HG02571 (cell line): ENCODE data around the gene MGMT.

Experiments
- ATAC-seq: cut with Tn5 transposase; IDR thresholded peaks from one replicate; pipeline ENCODE4 v1.9.1; 2021; ENCODE audit warnings: mild to moderate bottlenecking, moderate library complexity; ENCODE audit not compliant: unreplicated experiment

The MGMT gene

DNA sequence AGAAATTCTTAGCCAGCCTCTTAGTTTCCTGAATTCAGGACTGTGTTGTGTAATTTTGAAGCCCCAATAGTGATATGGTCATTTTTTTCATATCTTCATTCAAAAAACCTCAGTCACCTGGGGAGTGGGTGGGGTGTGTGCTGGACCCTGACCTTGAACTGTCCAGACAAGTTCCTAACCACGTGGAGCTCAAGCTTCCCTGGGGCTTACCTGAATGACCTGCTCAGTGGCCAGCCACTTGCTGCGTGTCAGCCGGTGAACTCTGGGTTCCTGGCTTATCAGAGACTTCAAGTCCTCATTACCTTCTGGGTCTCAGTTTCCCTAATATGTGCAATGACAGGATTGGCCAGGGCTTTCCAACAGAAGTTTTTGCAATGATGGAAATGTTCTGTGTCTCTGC is 27.1 kb downstream of the MGMT start:
- no peak for ATAC-seq

DNA sequence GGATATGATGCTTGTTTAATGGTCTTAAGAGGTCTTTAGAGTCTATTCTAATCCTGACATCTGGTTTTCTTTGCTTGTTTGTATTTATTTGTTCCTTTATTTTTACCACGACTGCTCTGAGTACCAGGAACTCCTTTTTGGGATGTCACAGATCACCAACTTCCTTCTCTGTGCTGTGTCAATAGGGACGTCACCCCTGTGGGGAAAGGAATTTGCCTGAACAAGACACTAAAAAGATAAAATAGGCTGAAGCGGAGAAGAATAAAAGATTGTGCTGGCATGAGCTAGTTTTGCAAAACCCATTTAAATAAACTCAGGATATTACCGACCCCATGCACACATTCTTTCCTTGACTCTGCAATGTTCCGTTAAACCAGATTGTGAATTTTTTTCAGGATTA is 27.7 kb downstream of the MGMT start:
- no peak for ATAC-seq

DNA sequence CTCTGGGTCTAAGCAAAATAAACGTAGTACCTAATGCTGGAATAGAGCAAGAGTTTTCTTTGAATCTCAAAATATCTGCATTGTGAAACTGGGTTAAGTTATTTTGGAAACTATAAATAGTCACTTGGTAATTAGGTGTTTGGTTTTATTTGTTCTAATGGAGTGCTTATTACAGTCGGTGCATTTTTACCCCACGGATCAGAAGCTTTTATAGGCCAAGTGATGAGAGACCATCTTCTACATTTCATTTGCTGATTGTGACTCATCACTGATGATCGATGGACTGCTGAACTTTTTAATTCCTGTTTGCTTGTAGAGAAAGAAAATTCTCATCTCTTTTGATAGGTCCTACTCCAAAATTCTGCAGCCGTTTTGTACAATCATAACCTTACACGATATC is 28.2 kb downstream of the MGMT start:
- no peak for ATAC-seq

DNA sequence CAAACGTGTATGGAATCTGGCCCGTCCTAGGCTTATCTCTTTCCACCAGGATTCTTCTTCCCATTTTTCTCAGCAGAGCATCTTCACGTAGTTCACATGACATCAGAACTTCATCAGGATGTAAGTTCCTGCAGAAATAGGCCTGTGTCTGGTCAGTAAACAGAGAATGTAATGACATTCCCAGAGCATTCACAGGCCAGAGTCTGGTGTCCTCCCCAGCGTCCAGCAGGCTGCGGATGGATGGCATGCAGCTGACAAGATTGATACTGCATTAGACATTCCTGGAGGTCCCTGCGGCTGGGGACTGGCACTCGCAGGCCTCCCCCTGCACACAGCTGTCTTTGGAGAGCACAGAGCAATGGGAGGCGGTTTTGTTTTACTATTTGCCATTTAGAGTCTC is 28.7 kb downstream of the MGMT start:
- no peak for ATAC-seq

DNA sequence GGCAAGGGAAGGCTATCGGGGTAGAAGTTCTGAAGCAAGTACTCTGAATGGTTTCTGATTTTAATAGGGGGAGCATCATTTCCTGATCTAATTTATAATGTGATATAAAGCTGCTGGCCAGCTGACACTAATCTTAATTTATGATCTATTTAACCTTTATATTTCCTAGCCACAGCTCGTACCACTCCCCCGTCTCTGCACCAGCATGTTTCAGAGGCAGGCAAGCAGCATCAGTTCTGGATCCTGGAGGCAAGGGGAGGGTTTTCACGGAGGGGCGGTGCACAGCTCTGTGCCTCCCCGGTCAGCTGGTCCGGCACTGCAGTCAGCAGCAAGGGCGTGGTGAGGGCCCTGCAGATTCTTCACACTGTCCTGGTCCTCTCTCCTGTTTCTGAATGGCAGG is 30.0 kb downstream of the MGMT start:
- ATAC-seq: no peak

DNA sequence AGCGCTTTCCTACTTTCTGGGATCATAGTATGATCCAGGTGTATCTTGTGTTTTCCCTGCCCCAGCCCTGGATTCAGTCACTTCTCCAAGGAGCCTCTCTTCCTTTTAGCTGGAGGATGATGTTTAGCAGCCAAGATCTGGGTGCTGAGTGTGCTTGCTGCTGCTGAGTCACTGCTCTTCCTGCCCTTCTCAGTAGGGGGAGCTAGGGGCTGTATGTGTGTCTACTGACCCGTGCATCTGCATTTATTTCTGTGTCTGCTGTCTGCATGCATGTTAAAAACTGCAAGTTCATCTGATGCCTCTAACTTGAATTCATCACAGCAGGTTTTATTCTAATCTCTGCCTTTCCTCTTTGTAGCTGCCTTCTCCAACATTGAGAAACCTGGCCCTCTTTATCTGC is 31.6 kb downstream of the MGMT start:
- no peak for ATAC-seq

DNA sequence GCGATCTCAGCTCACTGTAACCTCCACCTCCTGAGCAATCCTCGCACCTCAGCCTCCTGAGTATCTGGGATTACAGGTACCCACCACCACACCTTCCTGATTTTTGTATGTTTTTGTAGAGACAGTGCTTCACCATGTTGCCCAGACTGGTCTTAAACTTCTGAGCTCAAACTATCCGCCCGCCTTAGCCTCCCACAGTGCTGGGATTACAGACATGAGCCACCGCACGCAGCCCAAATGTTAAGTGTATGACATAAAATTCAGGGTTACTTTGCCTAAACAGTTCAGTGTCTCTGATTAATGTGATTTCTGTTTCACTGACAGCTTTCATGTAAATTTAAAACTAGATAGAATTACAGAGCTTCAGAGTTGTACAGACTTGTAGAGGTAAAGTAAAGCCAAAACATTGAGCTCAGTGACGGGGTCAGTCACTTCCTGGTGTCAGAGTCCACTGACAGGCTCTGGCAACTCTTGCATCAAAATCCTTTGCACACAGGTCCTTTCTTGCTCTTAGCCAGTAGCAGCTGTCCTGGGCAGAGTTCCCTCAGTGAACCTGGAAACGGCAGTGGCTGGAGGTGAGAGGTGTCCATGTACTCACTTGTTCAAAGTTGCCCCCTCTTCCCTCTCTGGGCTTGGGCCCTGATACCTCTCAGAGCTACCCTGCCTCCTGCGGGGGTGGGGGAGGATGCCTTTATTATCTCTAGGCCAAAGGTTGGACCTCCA is 33.7 kb downstream of the MGMT start:
- no peak for ATAC-seq

DNA sequence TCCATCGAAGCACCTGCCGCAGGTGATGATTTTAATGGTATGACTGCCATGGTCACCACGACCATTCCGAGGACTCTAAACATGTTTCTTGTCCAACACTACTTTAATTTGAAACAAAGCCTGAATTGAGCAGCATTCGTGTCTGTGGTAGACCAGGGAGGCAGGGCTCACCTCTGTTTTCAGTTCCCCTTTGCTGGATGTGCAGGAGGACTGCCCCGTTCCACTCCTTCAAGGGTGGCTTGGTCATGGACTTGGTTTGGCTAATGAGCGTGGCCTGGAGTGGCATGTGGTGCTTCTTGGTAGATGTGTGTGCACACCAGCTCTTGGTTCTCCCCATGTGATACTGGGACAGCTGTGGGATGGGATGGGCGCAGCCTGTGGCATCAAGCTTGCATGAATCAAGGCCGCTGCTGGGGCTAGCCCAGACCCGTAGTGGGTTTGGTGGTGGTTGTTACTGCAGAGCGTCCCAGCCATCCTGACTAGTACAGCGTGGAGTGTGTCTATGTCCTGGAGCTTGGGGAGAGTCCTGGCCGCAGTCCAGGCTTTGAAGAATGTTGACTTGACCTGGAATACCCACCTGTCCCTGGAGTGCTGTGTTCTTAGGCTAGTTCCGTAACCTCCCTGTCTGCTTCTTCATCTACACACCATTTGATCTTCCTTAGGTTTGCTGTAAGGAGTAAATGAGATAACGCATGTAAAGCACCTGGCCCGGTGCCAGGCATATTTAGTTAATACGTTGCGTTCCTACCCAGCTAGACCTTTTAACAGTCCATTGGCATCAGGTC is 34.8 kb downstream of the MGMT start:
- peak; percentile 95 for ATAC-seq

DNA sequence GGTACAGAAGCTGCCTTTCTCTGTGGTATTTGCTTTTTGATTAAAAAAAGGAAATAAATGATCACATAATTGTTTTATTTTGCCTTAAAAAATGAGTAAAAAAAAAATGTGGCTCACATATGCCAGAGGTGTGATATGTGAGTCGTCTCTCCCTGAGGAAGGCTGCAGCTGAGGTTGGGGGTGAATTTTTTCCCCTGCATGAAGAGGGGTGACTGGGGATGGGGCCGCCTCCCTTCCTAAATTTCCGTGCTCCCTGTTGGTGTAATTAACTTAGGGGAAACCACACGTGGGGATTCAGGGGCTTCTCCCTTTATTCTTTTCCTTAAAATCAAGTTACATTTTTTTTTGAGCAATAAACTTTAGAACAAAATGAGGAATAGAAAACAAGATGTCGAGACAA is 35.4 kb downstream of the MGMT start:
- no peak for ATAC-seq

DNA sequence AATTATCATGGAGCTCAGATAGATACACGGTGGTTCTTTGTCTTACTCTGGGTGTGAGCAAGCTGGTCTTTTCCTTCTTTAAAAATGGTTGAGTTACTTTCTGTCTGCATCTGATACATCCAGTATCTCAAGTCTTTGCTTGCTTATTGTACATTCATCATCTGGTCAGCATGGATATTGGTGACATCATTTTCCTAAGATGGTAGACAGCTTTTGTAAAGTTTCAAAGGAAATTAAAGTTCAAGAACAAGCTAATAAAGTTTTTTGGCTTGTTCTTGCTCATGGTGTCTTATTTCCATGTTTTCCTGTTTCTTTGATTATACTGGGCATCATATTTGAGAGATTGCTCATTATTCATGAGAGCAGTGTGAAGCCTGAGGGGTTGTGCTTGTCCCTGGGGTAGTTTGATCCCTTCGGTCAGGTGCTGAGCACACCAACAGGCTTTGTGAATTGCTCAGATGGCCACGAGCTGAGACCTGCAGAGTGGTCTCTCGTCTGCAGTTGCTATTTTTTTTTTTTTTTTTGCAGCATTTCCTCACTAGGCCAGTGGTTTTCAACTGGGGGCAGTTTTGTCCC is 38.5 kb downstream of the MGMT start:
- no peak for ATAC-seq

DNA sequence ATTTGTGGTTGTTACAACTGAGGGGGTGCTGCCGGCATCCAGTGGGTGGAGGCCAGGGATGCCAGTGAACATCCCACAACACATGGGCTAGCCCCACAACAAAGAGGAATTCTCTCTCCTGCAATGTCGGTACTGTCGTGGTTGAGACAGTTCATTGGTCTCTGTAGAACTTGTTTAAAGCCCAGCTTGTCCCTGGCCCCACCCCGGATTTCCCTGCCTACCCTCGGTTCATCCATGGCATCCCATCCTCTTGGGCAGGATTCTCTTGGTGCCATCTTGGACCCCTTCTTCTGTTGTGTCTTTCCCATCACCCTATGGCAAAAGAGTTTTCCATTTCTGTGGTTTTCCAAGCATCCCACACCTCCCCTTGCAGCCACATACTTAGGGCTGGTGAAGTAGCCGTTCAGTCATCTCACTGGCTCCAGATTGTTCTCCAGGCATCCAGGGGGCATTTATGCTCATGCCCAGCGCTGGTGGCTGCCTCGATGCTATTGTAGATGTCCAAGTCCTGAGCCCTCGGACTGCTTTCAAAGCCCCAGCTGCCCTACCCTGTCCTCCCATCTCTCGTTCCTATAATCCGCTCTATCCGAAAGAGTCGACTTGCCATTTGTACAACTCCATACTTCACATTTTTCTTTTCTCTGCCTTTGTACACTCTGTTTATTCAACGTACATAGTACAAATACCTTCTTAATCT is 39.2 kb downstream of the MGMT start:
- no peak for ATAC-seq

DNA sequence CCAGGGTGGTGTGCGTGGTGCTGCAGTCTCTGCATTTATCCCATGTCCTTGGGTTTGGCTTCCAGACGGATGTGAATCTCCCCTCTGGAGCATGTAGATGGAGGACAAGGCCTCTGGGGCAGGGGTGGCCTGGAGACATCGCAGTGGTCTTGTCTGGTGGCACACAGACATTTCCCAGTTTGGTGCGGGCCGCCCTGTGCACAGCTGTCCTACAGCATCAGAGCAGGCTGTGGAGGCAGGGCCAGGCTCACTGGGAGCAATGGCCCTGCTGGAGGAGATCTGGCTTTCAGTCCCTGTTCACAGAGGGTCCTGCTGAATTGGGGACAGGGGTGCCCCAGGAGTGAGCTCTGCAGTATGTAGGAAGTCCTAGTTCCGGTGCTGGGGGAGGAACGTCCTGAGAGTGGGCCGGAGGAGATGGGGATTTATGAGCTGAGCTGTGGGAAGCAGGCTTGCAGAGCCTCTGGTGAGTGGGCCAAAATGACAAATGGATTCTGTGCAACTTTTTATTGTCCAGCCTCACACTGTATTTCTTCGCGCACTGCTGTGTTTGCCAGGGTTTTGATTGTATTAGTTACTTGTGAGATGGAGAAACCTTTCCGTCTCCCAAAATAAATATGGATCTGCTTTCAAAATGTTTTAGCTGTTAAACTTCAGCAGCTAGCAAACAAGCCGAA is 40.3 kb downstream of the MGMT start:
- ATAC-seq: no peak

DNA sequence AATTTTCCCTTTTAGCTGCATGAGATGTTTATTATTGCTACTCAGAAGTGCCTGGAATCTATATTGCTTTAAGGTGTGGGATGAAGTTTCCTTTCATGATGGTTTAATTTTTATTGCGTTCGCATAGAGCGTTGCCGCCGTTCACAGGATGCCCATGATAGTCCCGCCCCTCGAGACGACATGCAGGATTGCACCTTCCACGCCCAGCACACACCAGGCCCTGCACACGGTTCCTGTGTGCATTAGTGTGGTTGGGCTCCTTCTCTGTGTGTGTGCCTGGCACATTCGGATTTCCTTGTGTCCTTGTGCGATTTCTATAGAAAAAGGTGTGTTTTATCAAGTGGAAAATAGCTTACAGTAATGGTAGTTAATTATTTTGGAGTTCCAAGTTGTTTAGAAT is 42.1 kb downstream of the MGMT start:
- no peak for ATAC-seq

DNA sequence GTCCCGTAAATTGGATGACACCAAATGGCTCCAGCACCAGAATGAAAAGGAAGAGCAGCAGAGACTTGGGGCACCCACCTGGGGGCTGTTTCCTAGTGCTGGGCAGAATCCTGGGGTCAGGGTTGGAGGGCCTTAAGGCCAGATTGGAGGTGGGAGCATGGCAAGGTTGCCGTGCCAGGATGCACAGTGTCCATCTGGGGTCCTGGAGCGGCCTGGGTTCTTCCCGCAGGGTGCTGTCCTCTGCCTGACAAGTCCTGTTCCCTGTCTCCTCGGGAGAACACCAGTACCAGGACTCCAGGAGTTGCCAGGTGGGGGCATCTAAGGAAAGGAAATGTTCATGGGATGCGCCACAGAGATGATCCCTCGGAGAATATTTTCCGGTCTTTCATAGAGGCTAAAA is 42.8 kb downstream of the MGMT start:
- ATAC-seq: no peak

DNA sequence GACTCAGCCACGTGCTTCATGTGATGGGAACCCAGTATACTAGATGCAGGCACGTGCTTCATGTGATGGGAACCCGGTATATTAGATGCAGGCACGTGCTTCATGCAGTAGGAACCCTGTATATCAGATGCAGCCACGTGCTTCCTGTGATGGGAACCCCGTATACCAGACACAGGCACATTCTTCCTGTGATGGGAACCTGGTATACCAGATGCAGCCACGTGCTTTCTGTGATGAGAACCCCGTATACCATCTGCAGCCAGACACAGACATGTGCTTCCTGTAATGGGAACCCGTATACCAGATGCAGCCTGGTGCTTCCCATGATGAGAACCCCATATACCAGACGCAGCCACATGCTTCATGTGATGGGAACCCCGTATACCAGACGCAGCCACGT is 44.0 kb downstream of the MGMT start:
- ATAC-seq: no peak

DNA sequence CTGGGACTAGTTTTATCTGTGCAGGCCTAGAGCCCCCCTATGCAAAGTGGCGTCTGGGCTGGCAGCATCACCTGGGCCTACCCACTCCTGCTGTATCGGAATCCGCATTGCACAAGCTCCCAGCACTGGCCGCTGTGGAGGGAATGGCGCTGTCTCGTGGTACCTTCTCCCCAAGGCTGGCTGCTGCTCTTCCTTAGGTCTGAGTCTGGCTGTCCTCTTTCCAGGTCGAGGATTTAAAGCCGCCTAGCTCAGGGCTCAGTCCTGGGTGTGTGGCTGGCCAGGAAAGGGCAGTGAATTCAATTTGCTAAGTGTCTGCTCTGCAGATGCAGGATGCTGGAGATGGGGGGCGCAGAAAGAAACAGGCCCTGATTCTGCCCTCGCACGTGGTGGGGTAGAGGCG is 44.7 kb downstream of the MGMT start:
- ATAC-seq: no peak

DNA sequence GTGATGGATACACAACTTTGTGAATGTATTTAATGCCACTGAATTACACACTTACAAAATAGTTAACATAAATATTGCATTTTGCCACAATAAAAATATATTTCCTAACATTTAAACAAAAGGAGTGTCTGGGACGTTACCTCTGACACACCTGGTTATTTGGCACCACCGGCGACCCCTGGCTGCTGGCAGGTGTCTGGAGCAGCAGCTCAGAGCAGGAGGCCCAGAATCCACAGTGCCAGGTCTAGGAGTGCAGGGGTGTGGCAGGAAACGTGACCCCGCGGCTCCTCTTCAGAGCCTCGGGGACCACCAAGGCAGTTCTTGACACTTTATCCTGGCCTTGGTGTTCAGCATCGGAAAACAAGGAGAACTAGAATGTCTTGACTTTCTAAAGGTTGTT is 46.3 kb downstream of the MGMT start:
- no peak for ATAC-seq

DNA sequence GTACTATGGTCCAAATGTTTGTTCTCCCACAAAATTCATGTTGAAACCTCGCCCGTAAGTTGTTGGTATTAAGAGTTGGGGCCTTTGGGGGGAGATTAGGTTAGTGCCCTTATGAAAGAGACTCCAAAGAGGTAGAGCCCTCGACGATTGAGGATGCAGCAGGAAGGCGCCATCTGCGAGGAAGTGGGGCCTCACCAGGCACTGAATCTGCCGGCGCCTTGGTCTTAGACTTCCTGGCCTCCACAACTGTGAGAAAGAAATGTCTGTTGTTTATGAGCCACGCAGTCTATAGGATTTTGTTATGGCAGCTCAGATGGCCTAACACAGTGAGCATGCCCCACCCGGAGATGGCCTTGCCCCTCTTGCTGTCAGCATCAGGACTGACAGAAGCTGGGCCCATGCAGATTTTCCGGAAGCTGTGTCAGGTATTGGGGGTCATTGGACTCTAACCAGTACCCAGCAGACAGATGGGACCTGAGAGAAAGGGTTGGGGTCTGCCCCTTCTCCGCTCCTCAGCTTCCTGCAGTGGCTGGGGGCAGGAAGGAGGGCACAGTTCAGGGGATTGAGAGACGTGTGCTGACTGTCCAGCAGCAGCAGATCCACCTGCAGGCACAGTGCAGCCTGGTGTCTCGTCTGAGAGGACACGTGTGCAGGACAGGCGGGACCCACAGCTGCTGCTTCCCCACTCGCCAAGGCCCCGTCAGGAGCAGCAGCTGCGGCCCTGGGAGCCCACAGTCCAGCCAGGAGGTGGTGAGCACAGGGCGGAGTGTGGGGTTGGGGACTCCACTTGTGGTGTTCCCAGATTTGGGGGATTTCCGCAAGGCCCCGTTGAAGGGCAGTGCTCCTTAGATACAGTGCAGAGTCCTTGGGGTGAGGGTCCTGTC is 47.8 kb downstream of the MGMT start:
- no peak for ATAC-seq

DNA sequence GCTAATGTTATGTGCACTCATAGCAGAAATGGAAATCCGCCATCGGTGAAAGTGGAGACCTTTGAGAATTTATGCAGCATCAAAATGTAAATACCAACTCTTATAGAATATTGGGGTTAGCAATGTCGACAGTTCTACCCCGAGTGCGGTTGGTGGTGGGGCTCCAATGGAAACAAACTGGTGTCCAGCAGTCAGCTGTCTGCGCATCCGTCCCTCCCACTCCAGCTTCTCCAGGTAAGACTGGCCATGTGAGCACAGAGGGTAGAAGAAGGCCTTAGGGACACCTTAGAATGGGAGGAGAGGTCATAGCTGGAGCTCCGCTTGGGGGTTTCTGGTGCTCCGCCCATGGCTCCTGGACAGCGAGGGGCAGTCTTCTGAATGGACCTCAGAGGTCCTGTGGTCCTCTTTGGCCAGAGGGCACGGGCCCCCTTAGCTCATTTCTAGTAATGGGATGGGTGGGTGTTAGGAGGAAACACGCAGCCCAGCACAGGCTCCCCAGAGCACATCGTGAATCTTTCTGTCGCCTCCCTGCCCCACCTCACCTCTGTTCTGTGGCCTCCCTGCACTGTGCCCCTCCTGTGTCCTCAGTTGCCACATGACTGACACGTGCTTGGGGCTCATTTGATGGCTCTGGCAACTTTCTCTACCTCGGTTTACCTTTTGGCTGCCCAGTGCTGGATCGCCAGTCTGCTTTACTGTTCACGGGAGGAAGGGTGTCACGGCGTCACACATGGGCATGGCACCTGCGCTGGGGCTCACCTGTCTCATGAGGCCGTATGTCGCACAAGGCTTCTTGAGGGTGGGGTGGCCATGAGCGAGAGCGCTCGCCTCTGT is 50.0 kb downstream of the MGMT start:
- no peak for ATAC-seq
